ENCODE measurements around the gene MTAP. TPM values are rescaled to one million over a fixed set of nuclear protein-coding genes. Genes with fewer than 3 reads are reported as not detected.

Gene MTAP
- total RNA-seq, 1 experiment from 2014 or later = 84.3 TPM

- peaks cover 51% of the 10 kb centered on the region for H3K36me3 Mint-ChIP-seq
- no peak for DNase-seq (ENCODE audit: low spot score)
- no peak for ATAC-seq
- CTCF ChIA-PET = no interaction called here
- H3K27ac Mint-ChIP-seq = no peak overlapping the region
- POLR2A ChIA-PET = no interaction called here
- no peaks in the 10 kb centered on the region for H3K4me1 Mint-ChIP-seq
- no peak overlapping the region for H3K4me3 Mint-ChIP-seq
- TF ChIP-seq FOXP1 (CRISPR knock-in tag; IDR thresholded peaks at IDR 0.05; ENCODE audit: borderline replicate concordance) (no peak), GABPB1 (CRISPR knock-in tag; IDR thresholded peaks at IDR 0.05) (no peak), TCF7 (CRISPR knock-in tag; IDR thresholded peaks at IDR 0.05; ENCODE audit: low read depth) (no peak), SMAD4 (CRISPR knock-in tag; IDR thresholded peaks at IDR 0.05) (no peak), ZNF317 (CRISPR knock-in tag; IDR thresholded peaks at IDR 0.05; ENCODE audit: borderline replicate concordance, low read depth) (no peak), CREB1 (CRISPR knock-in tag; IDR thresholded peaks at IDR 0.05) (no peak), MAX (CRISPR knock-in tag; IDR thresholded peaks at IDR 0.05) (no peak), ZNF532 (CRISPR knock-in tag; IDR thresholded peaks at IDR 0.05; ENCODE audit: borderline replicate concordance) (no peak), ZBTB21 (CRISPR knock-in tag; IDR thresholded peaks at IDR 0.05; ENCODE audit: borderline replicate concordance) (no peak), IRF1 (CRISPR knock-in tag; IDR thresholded peaks at IDR 0.05) (no peak), GTF2I (CRISPR knock-in tag; conservative IDR thresholded peaks at IDR 0.05) (no peak), TEAD1 (CRISPR knock-in tag; IDR thresholded peaks at IDR 0.05) (no peak)
- no peaks in the 10 kb centered on the region for H3K27me3 Mint-ChIP-seq (ENCODE audit: low read depth)
- H3K9me3 Mint-ChIP-seq = no peaks in the 10 kb centered on the region
Measured at GRCh38 chr9:21866302-21866701, 63.9 kb downstream of the MTAP start.

- H3K4me3 Mint-ChIP-seq = no peak overlapping the region
- H3K9me3 Mint-ChIP-seq = peaks cover 10% of the 10 kb centered on the region; the same call in 1 of the 2 replicates
- peaks cover 23% of the 10 kb centered on the region for H3K36me3 Mint-ChIP-seq
- TF ChIP-seq ELF4 (CRISPR knock-in tag; IDR thresholded peaks at IDR 0.05; ENCODE audit: low read depth) (no peak), FOXK1 (CRISPR knock-in tag; IDR thresholded peaks at IDR 0.05) (no peak), ZNF232 (CRISPR knock-in tag; IDR thresholded peaks at IDR 0.05) (no peak), ATF3 (CRISPR knock-in tag; conservative IDR thresholded peaks at IDR 0.05) (no peak)
- no peaks in the 10 kb centered on the region for H3K4me1 Mint-ChIP-seq
- no peak for DNase-seq (ENCODE audit: low spot score)
- H3K27ac Mint-ChIP-seq = no peak overlapping the region
- POLR2A ChIA-PET = no interaction called here
- H3K27me3 Mint-ChIP-seq (ENCODE audit: low read depth) = no peaks in the 10 kb centered on the region
- CTCF ChIA-PET = no interaction called here
- no peak for ATAC-seq
Measured at GRCh38 chr9:21871256-21871975, 69.0 kb downstream of the MTAP start.

GRCh38 chr9:21872696-21873095 is 70.3 kb downstream of the MTAP start:
- H3K27me3 Mint-ChIP-seq (ENCODE audit: low read depth) = no peaks in the 10 kb centered on the region
- ChIA-PET CTCF (no interaction called here), POLR2A (no interaction called here)
- DNase-seq (ENCODE audit: low spot score) = no peak
- no peak overlapping the region; the same call in 1 of the 2 replicates for H3K27ac Mint-ChIP-seq
- H3K4me3 Mint-ChIP-seq = no peak overlapping the region
- peaks cover 17% of the 10 kb centered on the region for H3K36me3 Mint-ChIP-seq
- H3K4me1 Mint-ChIP-seq = no peaks in the 10 kb centered on the region
- H3K9me3 Mint-ChIP-seq = peaks cover 10% of the 10 kb centered on the region; the same call in 1 of the 2 replicates
- ATAC-seq = no peak
- TF ChIP-seq USF2 (CRISPR knock-in tag; IDR thresholded peaks at IDR 0.05) (no peak), STAT6 (CRISPR knock-in tag; conservative IDR thresholded peaks at IDR 0.05; ENCODE audit: low read depth) (no peak), ZNF512 (CRISPR knock-in tag; IDR thresholded peaks at IDR 0.05; ENCODE audit: borderline replicate concordance) (no peak), ZNF138 (CRISPR knock-in tag; conservative IDR thresholded peaks at IDR 0.05) (no peak)
